Measurements from ENCODE around the gene DNAJC15.

Gene DNAJC15

DNA sequence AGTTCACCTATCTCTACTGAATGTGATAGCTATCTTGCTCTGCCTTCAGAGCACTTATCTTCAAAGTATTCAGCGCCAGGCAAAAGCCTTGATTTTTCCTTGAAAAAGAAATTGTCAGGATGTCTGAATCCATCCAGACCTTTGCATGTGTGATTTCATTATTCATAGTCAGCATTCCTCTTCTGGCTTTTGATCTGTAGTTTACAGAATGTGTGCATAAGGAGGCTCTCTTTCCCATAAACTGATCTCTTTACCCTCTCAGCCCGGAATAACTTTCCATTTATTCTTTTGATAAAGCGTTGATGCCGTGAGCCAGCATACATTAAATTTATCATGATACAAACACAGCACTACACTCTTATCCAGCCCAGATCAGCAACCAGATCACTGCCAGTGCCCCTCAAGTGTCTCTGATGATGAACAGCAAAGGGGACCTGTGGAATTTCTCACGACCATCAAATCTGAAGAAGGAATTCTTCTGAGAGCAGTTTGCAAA, 130.8 kb downstream of the DNAJC15 start:
- no peak overlapping the region for H3K23ac ChIP-seq (ENCODE audit: low read length)
- H2AK5ac ChIP-seq (ENCODE audit: low read length) = no peak overlapping the region
- no peak overlapping the region for H3K9ac ChIP-seq (ENCODE audit: low read length)
- peaks cover 24% of the 10 kb centered on the region for H3K79me1 ChIP-seq (ENCODE audit: low read length)
- H3K9me3 ChIP-seq (ENCODE audit: insufficient read depth, low read depth, low read length) = no peaks in the 10 kb centered on the region
- no peaks in the 10 kb centered on the region for H3K79me2 ChIP-seq (ENCODE audit: control insufficient read depth, insufficient read depth, low read length, poor library complexity)
- H4K91ac ChIP-seq (ENCODE audit: low read depth, low read length) = no peak overlapping the region
- peak overlapping the region; percentile 88 for H3K27ac ChIP-seq (ENCODE audit: low read depth, low read length)
- no peaks in the 10 kb centered on the region for H3K27me3 ChIP-seq (ENCODE audit: insufficient read depth, low read length)
- no peak overlapping the region for H3K18ac ChIP-seq (ENCODE audit: low read length)
- no peak overlapping the region for H4K12ac ChIP-seq (ENCODE audit: low read depth, low read length)
- peak overlapping the region; percentile 45 for H3K4me2 ChIP-seq (ENCODE audit: low read length)
- H3K4ac ChIP-seq (ENCODE audit: low read depth, low read length) = no peak overlapping the region
- peak overlapping the region; percentile 86 for H2BK5ac ChIP-seq (ENCODE audit: low read depth, low read length, poor library complexity)
- H3K14ac ChIP-seq (ENCODE audit: low read length) = no peak overlapping the region
- H3K36me3 ChIP-seq (ENCODE audit: control insufficient read depth in 1 of 2, insufficient read depth in 2 of 2, low read length in 2 of 2) = no peaks in the 10 kb centered on the region
- no peak overlapping the region for H4K8ac ChIP-seq (ENCODE audit: low read depth, low read length)
- WGBS (ENCODE audit: extremely low coverage, insufficient coverage, insufficient read length) = no CpG with 5 or more reads among the region's 5 CpGs
- H3K4me3 ChIP-seq (ENCODE audit: low read depth, low read length) = no peak overlapping the region
- H2BK12ac ChIP-seq (ENCODE audit: low read length) = no peak overlapping the region
- H2BK120ac ChIP-seq (ENCODE audit: insufficient read depth, low read length, poor library complexity) = peak overlapping the region; percentile 64
- peak in 1 of 2 donors; percentile 91 for DNase-seq
- peaks cover 17 to 22% of the 10 kb centered on the region in 2 experiments for H3K4me1 ChIP-seq (ENCODE audit: control insufficient read depth in 1 of 2, insufficient read depth in 2 of 2, low read length in 2 of 2)
- H2AFZ ChIP-seq (ENCODE audit: insufficient read depth, low read length, poor library complexity) = no peak overlapping the region

DNA sequence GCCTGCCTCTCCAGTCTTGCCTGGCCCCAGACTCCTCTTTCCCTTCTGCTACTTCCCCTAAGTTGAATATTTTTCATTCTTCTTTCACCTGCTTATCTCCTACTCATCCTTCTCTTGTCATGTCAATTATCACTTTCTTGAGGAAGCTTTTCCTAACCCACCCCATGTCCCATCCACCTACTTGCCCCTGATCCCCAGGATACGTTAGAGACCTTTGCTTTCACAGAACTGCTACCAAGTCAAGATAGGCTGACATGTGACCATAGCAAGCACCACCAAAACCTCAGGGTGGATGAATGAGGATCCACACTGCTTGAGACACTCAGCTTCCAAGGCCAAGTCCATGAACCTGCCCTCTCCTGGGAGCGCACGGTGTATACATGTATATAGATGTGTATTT, 131.5 kb downstream of the DNAJC15 start:
- no peak overlapping the region for H4K12ac ChIP-seq (ENCODE audit: low read depth, low read length)
- peak overlapping the region; percentile 47 for H4K91ac ChIP-seq (ENCODE audit: low read depth, low read length)
- no peak overlapping the region for H3K23ac ChIP-seq (ENCODE audit: low read length)
- peak overlapping the region; percentile 58 for H3K14ac ChIP-seq (ENCODE audit: low read length)
- no peak overlapping the region for H3K9ac ChIP-seq (ENCODE audit: low read length)
- H3K4me1 ChIP-seq (ENCODE audit: control insufficient read depth in 1 of 2, insufficient read depth in 2 of 2, low read length in 2 of 2) = peaks cover 20 to 24% of the 10 kb centered on the region in 2 experiments
- H2BK12ac ChIP-seq (ENCODE audit: low read length) = peak overlapping the region; percentile 56
- H2BK120ac ChIP-seq (ENCODE audit: insufficient read depth, low read length, poor library complexity) = peak overlapping the region; percentile 33
- peak overlapping the region; percentile 88 for H3K27ac ChIP-seq (ENCODE audit: low read depth, low read length)
- no CpG with 5 or more reads among the region's 3 CpGs for WGBS (ENCODE audit: extremely low coverage, insufficient coverage, insufficient read length)
- H2AK5ac ChIP-seq (ENCODE audit: low read length) = peak overlapping the region; percentile 5
- H3K4me2 ChIP-seq (ENCODE audit: low read length) = peak overlapping the region; percentile 30
- H3K27me3 ChIP-seq (ENCODE audit: insufficient read depth, low read length) = no peaks in the 10 kb centered on the region
- H3K79me2 ChIP-seq (ENCODE audit: control insufficient read depth, insufficient read depth, low read length, poor library complexity) = no peaks in the 10 kb centered on the region
- H3K9me3 ChIP-seq (ENCODE audit: insufficient read depth, low read depth, low read length) = no peaks in the 10 kb centered on the region
- H3K79me1 ChIP-seq (ENCODE audit: low read length) = peaks cover 24% of the 10 kb centered on the region
- H4K8ac ChIP-seq (ENCODE audit: low read depth, low read length) = peak overlapping the region; percentile 3
- H3K36me3 ChIP-seq (ENCODE audit: control insufficient read depth in 1 of 2, insufficient read depth in 2 of 2, low read length in 2 of 2) = no peaks in the 10 kb centered on the region
- peak overlapping the region; percentile 69 for H2BK5ac ChIP-seq (ENCODE audit: low read depth, low read length, poor library complexity)
- no peak for DNase-seq
- H2AFZ ChIP-seq (ENCODE audit: insufficient read depth, low read length, poor library complexity) = no peak overlapping the region
- H3K4ac ChIP-seq (ENCODE audit: low read depth, low read length) = peak overlapping the region; percentile 12
- no peak overlapping the region for H3K4me3 ChIP-seq (ENCODE audit: low read depth, low read length)
- H3K18ac ChIP-seq (ENCODE audit: low read length) = peak overlapping the region; percentile 12

DNA sequence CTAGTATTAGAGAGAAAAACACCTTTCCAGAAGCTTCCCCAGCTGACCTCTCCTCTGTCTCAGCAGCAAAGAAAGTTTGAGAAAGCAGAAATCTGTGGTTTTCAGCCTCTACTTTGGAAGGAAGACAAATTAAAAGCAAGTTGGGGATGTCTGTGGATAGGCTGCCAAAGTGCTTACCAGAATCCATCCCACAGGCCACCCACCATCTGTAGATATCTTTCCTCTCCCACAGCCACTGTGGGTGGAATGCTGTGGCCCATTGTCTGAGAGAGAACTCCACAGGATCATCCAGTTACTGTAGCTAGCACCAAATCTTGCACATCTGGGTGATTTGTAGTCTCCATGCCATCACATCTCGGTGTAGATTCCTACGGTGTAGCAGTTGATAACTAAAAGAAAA, 133.5 kb downstream of the DNAJC15 start:
- H3K9me3 ChIP-seq (ENCODE audit: insufficient read depth, low read depth, low read length) = no peaks in the 10 kb centered on the region
- H3K4me1 ChIP-seq (ENCODE audit: control insufficient read depth in 1 of 2, insufficient read depth in 2 of 2, low read length in 2 of 2) = peaks cover 20 to 22% of the 10 kb centered on the region in 2 experiments
- H3K79me2 ChIP-seq (ENCODE audit: control insufficient read depth, insufficient read depth, low read length, poor library complexity) = no peaks in the 10 kb centered on the region
- no peak overlapping the region for H2BK120ac ChIP-seq (ENCODE audit: insufficient read depth, low read length, poor library complexity)
- no peak overlapping the region for H3K4me2 ChIP-seq (ENCODE audit: low read length)
- H3K23ac ChIP-seq (ENCODE audit: low read length) = no peak overlapping the region
- no peak for DNase-seq
- peaks cover 20% of the 10 kb centered on the region for H3K79me1 ChIP-seq (ENCODE audit: low read length)
- H3K36me3 ChIP-seq (ENCODE audit: control insufficient read depth in 1 of 2, insufficient read depth in 2 of 2, low read length in 2 of 2) = no peaks in the 10 kb centered on the region
- peak overlapping the region; percentile 59 for H4K91ac ChIP-seq (ENCODE audit: low read depth, low read length)
- no peak overlapping the region for H3K18ac ChIP-seq (ENCODE audit: low read length)
- no peak overlapping the region for H2AK5ac ChIP-seq (ENCODE audit: low read length)
- H3K14ac ChIP-seq (ENCODE audit: low read length) = peak overlapping the region; percentile 6
- H3K9ac ChIP-seq (ENCODE audit: low read length) = no peak overlapping the region
- H4K8ac ChIP-seq (ENCODE audit: low read depth, low read length) = no peak overlapping the region
- H4K12ac ChIP-seq (ENCODE audit: low read depth, low read length) = no peak overlapping the region
- H3K27me3 ChIP-seq (ENCODE audit: insufficient read depth, low read length) = no peaks in the 10 kb centered on the region
- H3K4ac ChIP-seq (ENCODE audit: low read depth, low read length) = no peak overlapping the region
- H2AFZ ChIP-seq (ENCODE audit: insufficient read depth, low read length, poor library complexity) = no peak overlapping the region
- H3K27ac ChIP-seq (ENCODE audit: low read depth, low read length) = no peak overlapping the region
- H2BK12ac ChIP-seq (ENCODE audit: low read length) = peak overlapping the region; percentile 93
- no peak overlapping the region for H2BK5ac ChIP-seq (ENCODE audit: low read depth, low read length, poor library complexity)
- no peak overlapping the region for H3K4me3 ChIP-seq (ENCODE audit: low read depth, low read length)
- no CpG with 5 or more reads among the region's 2 CpGs for WGBS (ENCODE audit: extremely low coverage, insufficient coverage, insufficient read length)

DNA sequence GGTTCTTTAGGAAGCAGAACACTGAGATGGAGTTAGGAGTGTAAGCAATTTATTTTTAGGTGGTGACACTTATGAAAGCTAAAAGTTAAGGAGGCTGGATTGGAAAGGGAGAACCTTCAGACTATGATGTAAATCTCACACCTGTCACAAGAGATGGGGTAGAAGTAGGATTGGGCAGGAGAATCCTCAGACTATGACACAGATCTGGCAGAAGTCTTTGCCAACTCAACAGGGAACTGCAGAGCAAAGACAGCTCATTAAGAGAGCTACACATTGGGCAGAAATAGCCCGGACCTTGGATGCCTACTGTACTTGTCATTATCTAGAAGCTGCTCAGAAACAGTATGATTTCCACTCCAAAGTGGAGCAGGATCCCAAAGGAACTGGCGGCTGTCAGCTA, 134.4 kb downstream of the DNAJC15 start:
- H3K14ac ChIP-seq (ENCODE audit: low read length) = no peak overlapping the region
- H2BK120ac ChIP-seq (ENCODE audit: insufficient read depth, low read length, poor library complexity) = peak overlapping the region; percentile 15
- H3K4me3 ChIP-seq (ENCODE audit: low read depth, low read length) = no peak overlapping the region
- H3K4ac ChIP-seq (ENCODE audit: low read depth, low read length) = no peak overlapping the region
- H3K27me3 ChIP-seq (ENCODE audit: insufficient read depth, low read length) = no peaks in the 10 kb centered on the region
- no peak overlapping the region for H2AK5ac ChIP-seq (ENCODE audit: low read length)
- no peak overlapping the region for H3K18ac ChIP-seq (ENCODE audit: low read length)
- H2AFZ ChIP-seq (ENCODE audit: insufficient read depth, low read length, poor library complexity) = no peak overlapping the region
- no peaks in the 10 kb centered on the region for H3K9me3 ChIP-seq (ENCODE audit: insufficient read depth, low read depth, low read length)
- no peak overlapping the region for H3K9ac ChIP-seq (ENCODE audit: low read length)
- H3K4me1 ChIP-seq (ENCODE audit: control insufficient read depth in 1 of 2, insufficient read depth in 2 of 2, low read length in 2 of 2) = peaks cover 20 to 22% of the 10 kb centered on the region in 2 experiments
- no peak for DNase-seq
- no peak overlapping the region for H4K8ac ChIP-seq (ENCODE audit: low read depth, low read length)
- H4K91ac ChIP-seq (ENCODE audit: low read depth, low read length) = peak overlapping the region; percentile 42
- H3K36me3 ChIP-seq (ENCODE audit: control insufficient read depth in 1 of 2, insufficient read depth in 2 of 2, low read length in 2 of 2) = no peaks in the 10 kb centered on the region
- WGBS (ENCODE audit: extremely low coverage, insufficient coverage, insufficient read length) = no CpG with 5 or more reads among the region's 2 CpGs
- H2BK12ac ChIP-seq (ENCODE audit: low read length) = peak overlapping the region; percentile 32
- no peak overlapping the region for H3K4me2 ChIP-seq (ENCODE audit: low read length)
- no peak overlapping the region for H2BK5ac ChIP-seq (ENCODE audit: low read depth, low read length, poor library complexity)
- H3K79me1 ChIP-seq (ENCODE audit: low read length) = peaks cover 17% of the 10 kb centered on the region
- H4K12ac ChIP-seq (ENCODE audit: low read depth, low read length) = no peak overlapping the region
- no peaks in the 10 kb centered on the region for H3K79me2 ChIP-seq (ENCODE audit: control insufficient read depth, insufficient read depth, low read length, poor library complexity)
- H3K23ac ChIP-seq (ENCODE audit: low read length) = no peak overlapping the region
- H3K27ac ChIP-seq (ENCODE audit: low read depth, low read length) = no peak overlapping the region

Data from trophoblast cell (in vitro differentiated cells and primary cell).